Effector memory CD4-positive, alpha-beta T cell (primary cell): ENCODE results near the gene NR2F1-AS1.
A peak's percentile ranks its signal among the peaks of the same experiment; 100 is the strongest.

Source experiments
- DNase-seq, 3 donors: peaks; one replicate each; pipeline ENCODE4 v3.0.0-alpha.2; 2020
- H3K27ac ChIP-seq: 2 replicates; pipeline ENCODE4 v1.7.0; 2013; ENCODE audit warnings: mild to moderate bottlenecking, low read length, moderate library complexity; ENCODE audit not compliant: insufficient read depth, poor library complexity, severe bottlenecking
- H3K27me3 ChIP-seq: replicated peaks from 2 replicates; pipeline ENCODE4 v1.7.0; 2013; ENCODE audit warnings: mild to moderate bottlenecking, low read length; ENCODE audit not compliant: insufficient read depth, control insufficient read depth, poor library complexity, severe bottlenecking
- H3K36me3 ChIP-seq: 2 replicates; pipeline ENCODE4 v1.7.0; 2013; ENCODE audit warnings: mild to moderate bottlenecking, low read length, moderate library complexity; ENCODE audit not compliant: control insufficient read depth, insufficient read depth
- H3K4me1 ChIP-seq: 2 replicates; pipeline ENCODE4 v1.7.0; 2013; ENCODE audit warnings: low read length, mild to moderate bottlenecking; ENCODE audit not compliant: control insufficient read depth, insufficient read depth, poor library complexity, severe bottlenecking
- H3K4me3 ChIP-seq: 2 replicates; pipeline ENCODE4 v1.7.0; 2013; ENCODE audit warnings: low read length, low read depth, mild to moderate bottlenecking; ENCODE audit not compliant: insufficient read depth, poor library complexity, severe bottlenecking
- H3K9me3 ChIP-seq: 2 replicates; pipeline ENCODE4 v1.7.0; 2013; ENCODE audit warnings: mild to moderate bottlenecking, low read length, moderate library complexity; ENCODE audit not compliant: control insufficient read depth

Gene NR2F1-AS1

DNA sequence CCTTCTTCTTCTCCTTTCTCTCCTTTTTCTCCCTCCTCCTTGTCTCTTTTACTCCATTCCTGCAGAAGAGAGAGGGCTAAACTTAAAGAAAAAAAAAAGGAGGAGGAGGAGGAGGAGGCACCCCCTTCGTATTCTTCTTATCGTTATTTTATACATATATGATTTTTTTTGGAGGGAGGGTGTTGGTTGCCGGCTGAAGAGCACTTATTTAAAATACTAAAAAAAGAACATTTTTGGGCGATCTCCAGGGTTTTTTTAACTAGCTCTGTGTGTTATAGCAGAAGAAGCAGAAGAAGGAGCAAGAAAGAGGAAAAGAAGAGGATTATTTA, 2.4 kb upstream of the NR2F1-AS1 start:
- peaks cover 81% of the 10 kb centered on the region for H3K27me3 ChIP-seq
- no peak for DNase-seq
- no peaks in the 10 kb centered on the region for H3K9me3 ChIP-seq
- no peaks in the 10 kb centered on the region for H3K36me3 ChIP-seq
- H3K4me1 ChIP-seq = peaks cover 50% of the 10 kb centered on the region
- H3K4me3 ChIP-seq = no peak overlapping the region
- H3K27ac ChIP-seq = no peak overlapping the region

DNA sequence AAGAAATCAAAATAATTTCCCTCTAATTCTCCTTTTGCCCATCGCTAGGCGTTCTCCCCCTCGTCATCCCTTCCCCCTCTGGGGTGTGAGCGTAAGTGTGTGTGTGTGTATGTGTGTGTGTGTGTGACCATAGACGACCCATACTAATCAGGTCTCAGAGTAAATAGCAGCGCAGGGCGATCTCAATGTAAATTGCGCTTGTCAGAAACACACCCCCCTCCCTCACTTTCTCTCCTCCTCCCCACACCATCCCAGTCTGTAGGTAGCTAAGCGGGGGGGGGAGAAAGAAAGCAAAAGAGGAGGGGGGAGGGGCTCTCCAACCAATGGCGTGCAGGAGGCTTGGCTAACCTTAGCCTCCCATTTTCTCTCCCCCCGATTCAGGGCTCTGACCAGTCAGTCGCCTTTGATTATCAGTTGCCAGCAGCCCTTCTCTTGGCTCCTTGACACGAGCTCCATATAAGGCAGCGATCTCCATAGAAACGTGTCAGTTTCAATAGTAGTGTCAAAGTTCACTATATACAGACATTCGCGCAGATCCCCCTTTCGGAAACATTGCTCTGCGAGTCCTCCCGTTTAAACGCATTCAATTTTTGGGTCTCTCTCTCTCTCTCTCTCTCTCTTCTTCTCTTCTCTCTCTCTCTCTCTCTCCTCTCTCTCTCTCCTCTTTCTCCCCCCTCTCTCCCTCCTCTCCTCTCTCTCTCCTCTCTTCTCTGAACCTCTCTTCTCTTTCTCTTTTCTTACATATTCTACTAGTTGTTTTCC, 1.8 kb upstream of the NR2F1-AS1 start, which contains the start of gene NR2F1:
Gene NR2F1, plus strand, starts transcription at position 546 of the 762 bp plus-strand sequence. CDS start 1,802 bp downstream, outside the sequence.
- no peak within 1 kb of the TSS for H3K27ac ChIP-seq
- H3K9me3 ChIP-seq = no peaks in the 10 kb centered on the region
- H3K4me3 ChIP-seq = no peak within 1 kb of the TSS
- no peak for DNase-seq
- H3K4me1 ChIP-seq = peaks cover 50% of the 10 kb centered on the region
- H3K36me3 ChIP-seq = no peaks in the 10 kb centered on the region
- peaks cover 80% of the 10 kb centered on the region for H3K27me3 ChIP-seq

DNA sequence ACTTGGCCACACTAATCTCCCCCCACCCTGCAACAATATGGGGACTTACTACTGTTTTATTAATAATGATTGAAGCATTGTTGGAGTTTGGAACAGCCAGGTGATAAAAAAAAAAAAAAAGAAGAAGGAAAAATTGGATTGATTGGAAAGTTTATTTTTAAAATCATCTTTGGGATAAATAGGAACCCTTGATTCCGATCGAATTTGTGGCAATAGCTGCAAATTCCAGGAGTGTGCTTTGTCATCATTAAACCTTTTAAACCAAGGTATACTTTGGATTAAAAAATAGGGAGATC, 1.1 kb upstream of the NR2F1-AS1 start:
- peaks cover 79% of the 10 kb centered on the region for H3K27me3 ChIP-seq
- H3K4me3 ChIP-seq = no peak overlapping the region
- H3K4me1 ChIP-seq = peaks cover 50% of the 10 kb centered on the region
- H3K9me3 ChIP-seq = no peaks in the 10 kb centered on the region
- DNase-seq = no peak
- H3K27ac ChIP-seq = no peak overlapping the region
- H3K36me3 ChIP-seq = no peaks in the 10 kb centered on the region

DNA sequence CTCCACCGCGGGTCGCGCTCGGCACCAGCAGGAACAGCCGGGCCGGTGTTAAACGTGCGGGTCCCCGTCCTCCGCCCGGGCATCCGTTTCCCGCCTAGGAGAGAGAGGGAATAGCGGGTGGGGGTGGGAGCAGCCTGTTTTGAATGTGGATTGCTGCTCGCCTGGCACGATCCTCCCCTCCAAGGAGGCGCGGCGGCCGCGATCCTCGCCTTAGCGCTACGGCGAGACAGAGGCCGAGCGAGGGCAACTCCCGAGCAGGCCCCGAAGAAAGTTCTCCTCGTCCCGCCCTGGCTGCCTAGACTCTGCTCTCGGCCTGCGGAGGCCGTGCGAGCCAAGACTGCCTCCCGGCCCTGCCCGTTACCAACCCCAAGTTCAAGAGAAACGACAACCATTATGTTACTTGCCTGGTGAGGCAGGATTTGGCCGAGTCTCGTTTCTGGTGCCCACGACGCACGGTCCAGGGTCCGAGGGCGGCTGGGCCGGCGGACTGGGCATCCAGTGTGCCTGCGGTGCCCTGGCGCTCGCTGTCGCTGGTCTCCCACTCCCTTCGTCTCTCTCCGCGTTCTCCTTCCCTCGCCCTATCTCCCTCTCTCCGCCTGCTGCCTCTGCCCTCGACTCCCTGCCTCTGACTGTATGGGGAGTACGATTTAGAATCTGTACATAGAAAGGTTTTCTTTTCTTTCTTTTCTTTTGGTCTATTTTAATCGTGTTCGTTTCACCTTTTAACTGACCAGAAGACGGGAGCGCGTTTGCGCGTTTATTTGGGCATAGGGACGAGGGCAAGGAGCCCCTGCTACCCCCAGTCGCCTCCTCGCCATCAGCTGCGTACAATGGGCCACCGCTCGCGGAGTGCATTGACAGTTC, 724 bp downstream of the NR2F1-AS1 start:
- Histone ChIP-seq H3K36me3 (no peaks in the 10 kb centered on the region), H3K27ac (no peak overlapping the region), H3K4me3 (peak overlapping the region; percentile 53), H3K9me3 (no peaks in the 10 kb centered on the region), H3K4me1 (peaks cover 44% of the 10 kb centered on the region), H3K27me3 (peaks cover 67% of the 10 kb centered on the region)
- no peak for DNase-seq

- DNase-seq = no peak
- H3K4me1 ChIP-seq = peaks cover 42% of the 10 kb centered on the region
- H3K27me3 ChIP-seq = peaks cover 71% of the 10 kb centered on the region
- no peak overlapping the region for H3K27ac ChIP-seq
- H3K4me3 ChIP-seq = peak overlapping the region; percentile 53
- H3K36me3 ChIP-seq = no peaks in the 10 kb centered on the region
- H3K9me3 ChIP-seq = no peaks in the 10 kb centered on the region
Measured at GRCh38 chr5:93579692-93580062, 1.3 kb downstream of the NR2F1-AS1 start.

DNA sequence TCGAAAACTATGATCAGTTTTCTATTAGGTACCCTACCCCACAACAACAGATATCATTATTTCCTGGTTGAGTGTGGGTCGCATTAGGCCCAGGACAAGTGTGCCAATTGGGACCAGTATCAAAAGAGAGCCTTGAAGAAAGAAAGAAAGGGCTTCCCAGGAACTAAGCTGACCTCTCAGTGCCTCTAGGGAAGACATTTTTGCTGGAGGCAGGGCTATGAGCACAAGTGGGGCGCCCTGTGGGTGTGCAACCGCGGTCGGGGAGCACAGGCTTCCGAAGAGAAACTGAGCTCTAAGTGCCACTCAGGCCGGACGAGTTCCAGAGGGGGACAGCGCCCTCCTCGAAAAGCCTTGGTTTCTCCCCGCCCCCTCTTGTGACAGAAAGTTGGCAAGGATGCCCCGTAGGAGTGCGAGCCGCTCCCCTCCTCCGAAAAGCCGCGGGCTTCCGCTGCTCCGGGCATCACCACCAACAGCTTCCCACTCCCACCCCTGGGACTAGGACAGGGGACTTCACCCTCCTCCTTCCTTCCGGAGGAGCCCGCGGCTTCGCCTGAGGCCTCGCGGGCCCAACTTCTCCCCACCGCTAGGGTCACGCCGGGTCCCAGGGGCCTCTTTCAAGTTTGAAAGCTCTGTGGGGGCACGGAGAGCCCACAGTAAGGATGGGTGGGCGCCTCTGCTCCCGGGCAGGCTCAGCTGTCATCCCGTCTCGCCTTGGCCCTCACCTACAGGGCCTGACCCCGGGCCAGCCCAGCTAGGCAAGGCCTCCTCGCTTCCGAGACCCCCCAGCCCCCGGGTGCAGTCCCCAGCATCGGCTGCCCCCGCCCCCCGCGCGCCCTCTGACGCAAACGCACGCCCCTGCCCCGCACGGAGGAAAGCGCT, 2.0 kb downstream of the NR2F1-AS1 start:
- DNase-seq = no peak
- Histone ChIP-seq H3K36me3 (no peaks in the 10 kb centered on the region), H3K27ac (no peak overlapping the region), H3K4me1 (peaks cover 42% of the 10 kb centered on the region), H3K27me3 (peaks cover 76% of the 10 kb centered on the region), H3K9me3 (no peaks in the 10 kb centered on the region), H3K4me3 (peak overlapping the region; percentile 53)

DNA sequence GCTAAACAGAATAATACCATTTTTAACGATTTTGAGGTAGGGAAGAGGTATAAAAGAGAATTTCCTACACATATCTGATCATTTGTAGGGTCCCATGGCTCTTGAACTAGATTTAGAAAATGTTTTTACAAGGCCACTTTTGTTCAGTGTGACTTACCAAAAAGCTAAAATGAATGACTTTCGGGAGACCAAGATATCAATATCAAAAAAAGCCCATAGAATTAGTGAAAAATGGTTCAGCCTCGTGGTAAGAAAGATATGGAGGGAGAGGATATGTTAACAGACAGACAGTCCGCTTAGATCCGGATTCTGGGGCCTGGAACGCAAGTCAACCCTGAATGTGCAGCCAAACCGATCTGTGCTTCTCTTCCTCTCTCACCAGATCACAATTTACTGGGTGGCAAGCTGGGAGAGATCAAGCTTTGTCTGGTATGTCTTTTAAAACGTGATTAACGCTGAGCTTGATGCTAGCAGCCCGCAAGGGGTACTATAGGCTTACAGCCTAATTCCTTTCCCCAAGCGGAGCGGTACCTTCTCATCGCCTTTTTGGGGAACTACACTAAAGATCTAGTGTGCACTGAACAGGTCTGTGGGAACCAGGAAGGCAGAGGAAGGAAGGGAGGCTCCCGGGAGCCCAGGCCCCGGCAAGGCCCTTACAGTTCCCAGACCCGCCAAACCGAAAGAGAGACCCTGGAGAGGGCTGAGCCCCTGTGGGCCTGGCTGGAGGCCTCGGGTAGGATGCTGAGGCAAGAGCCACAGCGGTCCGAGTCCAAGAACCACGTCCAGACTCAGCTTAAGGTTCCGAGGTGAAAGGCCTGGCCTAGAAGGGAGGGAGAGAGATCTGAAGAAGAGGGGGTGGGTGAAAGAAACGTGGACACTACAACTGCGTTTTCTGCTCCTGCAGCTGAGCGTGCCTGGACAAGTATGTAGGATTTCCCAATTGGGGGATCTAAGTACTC, 2.9 kb downstream of the NR2F1-AS1 start:
- Histone ChIP-seq H3K4me1 (peaks cover 36% of the 10 kb centered on the region), H3K4me3 (no peak overlapping the region), H3K9me3 (no peaks in the 10 kb centered on the region), H3K27me3 (peaks cover 77% of the 10 kb centered on the region), H3K27ac (no peak overlapping the region), H3K36me3 (no peaks in the 10 kb centered on the region)
- DNase-seq = no peak

DNA sequence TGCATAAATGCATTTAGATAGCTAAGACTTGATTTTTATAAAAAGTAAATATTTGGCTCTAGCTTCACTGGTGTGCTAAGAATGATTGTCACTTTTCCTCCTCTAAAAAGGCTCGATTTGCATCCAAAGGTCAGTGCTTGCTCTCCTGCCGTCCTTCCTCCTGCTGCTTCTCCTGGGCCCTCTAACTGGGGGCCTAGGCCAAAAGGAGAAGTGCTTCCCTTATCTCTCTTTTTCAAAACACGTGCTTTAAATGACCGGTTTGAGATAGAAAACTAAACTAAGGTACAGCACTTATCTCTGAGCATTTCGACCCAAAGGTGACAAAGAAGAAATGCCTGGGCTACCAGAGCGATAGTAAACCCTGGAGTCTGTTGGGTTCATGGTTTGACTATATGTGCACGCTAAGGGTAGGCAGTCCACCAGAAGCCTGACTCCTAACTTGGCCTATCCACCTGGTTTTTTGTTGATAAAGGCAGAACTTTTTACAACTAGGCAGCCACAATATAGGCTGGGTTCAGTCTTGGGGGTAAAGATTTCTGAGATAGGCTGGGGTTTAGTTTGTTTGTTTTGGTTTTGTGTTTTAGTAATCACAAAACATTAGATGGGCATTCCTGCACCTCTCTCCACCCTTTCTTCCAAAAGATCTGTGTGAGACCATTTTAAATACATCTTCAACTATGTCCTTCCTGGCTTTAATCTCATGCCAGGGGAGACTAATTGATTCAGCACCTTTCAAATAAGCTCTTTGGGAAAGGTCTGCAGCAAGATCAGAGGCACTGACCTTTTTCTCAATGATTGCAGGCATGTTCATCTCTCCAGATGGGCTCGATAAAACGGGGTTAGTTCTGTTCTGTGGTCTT, 3.8 kb downstream of the NR2F1-AS1 start:
- DNase-seq = no peak
- H3K9me3 ChIP-seq = no peaks in the 10 kb centered on the region
- no peak overlapping the region for H3K27ac ChIP-seq
- peaks cover 37% of the 10 kb centered on the region for H3K4me1 ChIP-seq
- no peaks in the 10 kb centered on the region for H3K36me3 ChIP-seq
- no peak overlapping the region for H3K4me3 ChIP-seq
- H3K27me3 ChIP-seq = peaks cover 75% of the 10 kb centered on the region
